ENCODE measurements around the gene CPO.

CPO gene

GRCh38 chr2:206971805-206972204, 32.5 kb downstream of the CPO start:
- in situ Hi-C loops (cut with HindIII; ENCODE audit: low sequenced_read_pairs) = no loop called here
- no peak for DNase-seq (ENCODE audit: low read depth)
- TF ChIP-seq, protein P1, sequence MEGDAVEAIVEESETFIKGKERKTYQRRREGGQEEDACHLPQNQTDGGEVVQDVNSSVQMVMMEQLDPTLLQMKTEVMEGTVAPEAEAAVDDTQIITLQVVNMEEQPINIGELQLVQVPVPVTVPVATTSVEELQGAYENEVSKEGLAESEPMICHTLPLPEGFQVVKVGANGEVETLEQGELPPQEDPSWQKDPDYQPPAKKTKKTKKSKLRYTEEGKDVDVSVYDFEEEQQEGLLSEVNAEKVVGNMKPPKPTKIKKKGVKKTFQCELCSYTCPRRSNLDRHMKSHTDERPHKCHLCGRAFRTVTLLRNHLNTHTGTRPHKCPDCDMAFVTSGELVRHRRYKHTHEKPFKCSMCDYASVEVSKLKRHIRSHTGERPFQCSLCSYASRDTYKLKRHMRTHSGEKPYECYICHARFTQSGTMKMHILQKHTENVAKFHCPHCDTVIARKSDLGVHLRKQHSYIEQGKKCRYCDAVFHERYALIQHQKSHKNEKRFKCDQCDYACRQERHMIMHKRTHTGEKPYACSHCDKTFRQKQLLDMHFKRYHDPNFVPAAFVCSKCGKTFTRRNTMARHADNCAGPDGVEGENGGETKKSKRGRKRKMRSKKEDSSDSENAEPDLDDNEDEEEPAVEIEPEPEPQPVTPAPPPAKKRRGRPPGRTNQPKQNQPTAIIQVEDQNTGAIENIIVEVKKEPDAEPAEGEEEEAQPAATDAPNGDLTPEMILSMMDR (IDR thresholded peaks at IDR 0.05; ENCODE audit: low read depth, low read length, missing control alignments) = no peak
- no peak overlapping the region for H3K4me3 ChIP-seq (ENCODE audit: low read depth, low read length)

GRCh38 chr2:206974551-206974950, 35.2 kb downstream of the CPO start:
- no peak overlapping the region for H3K4me3 ChIP-seq (ENCODE audit: low read depth, low read length)
- DNase-seq (ENCODE audit: low read depth) = no peak
- in situ Hi-C loops (cut with HindIII; ENCODE audit: low sequenced_read_pairs) = no loop called here
- TF ChIP-seq, protein P1 (IDR thresholded peaks at IDR 0.05; ENCODE audit: low read depth, low read length, missing control alignments) = no peak

- no peak for DNase-seq (ENCODE audit: low read depth)
- H3K4me3 ChIP-seq (ENCODE audit: low read depth, low read length) = no peak overlapping the region
- TF ChIP-seq, protein P1 (IDR thresholded peaks at IDR 0.05; ENCODE audit: low read depth, low read length, missing control alignments) = no peak
- in situ Hi-C loops (cut with HindIII; ENCODE audit: low sequenced_read_pairs) = loop anchor here (25.0 kb wide), 1 partner anchor 509 kb away; no protein-coding TSS in a partner anchor
Observed at GRCh38 chr2:206978746-206979145, 39.4 kb downstream of the CPO start.

GRCh38 chr2:206979365-206979764, 40.0 kb downstream of the CPO start:
- H3K4me3 ChIP-seq (ENCODE audit: low read depth, low read length) = no peak overlapping the region
- in situ Hi-C loops (cut with HindIII; ENCODE audit: low sequenced_read_pairs) = loop anchor here (25.0 kb wide), 1 partner anchor 508 kb away; no protein-coding TSS in a partner anchor
- TF ChIP-seq, protein P1 (IDR thresholded peaks at IDR 0.05; ENCODE audit: low read depth, low read length, missing control alignments) = no peak
- DNase-seq (ENCODE audit: low read depth) = no peak

- no peak overlapping the region for H3K4me3 ChIP-seq (ENCODE audit: low read depth, low read length)
- in situ Hi-C loops (cut with HindIII; ENCODE audit: low sequenced_read_pairs) = loop anchor here (25.0 kb wide), 1 partner anchor 507 kb away; no protein-coding TSS in a partner anchor
- TF ChIP-seq, protein P1 (IDR thresholded peaks at IDR 0.05; ENCODE audit: low read depth, low read length, missing control alignments) = no peak
- no peak for DNase-seq (ENCODE audit: low read depth)
Observed at GRCh38 chr2:206979922-206980321, 40.6 kb downstream of the CPO start.

- DNase-seq (ENCODE audit: low read depth) = no peak
- in situ Hi-C loops (cut with HindIII; ENCODE audit: low sequenced_read_pairs) = loop anchor here (25.0 kb wide), 1 partner anchor 507 kb away; no protein-coding TSS in a partner anchor
- no peak overlapping the region for H3K4me3 ChIP-seq (ENCODE audit: low read depth, low read length)
- TF ChIP-seq, protein P1 (IDR thresholded peaks at IDR 0.05; ENCODE audit: low read depth, low read length, missing control alignments) = no peak
Observed at GRCh38 chr2:206980413-206980812, 41.1 kb downstream of the CPO start.
